ENCODE data around the gene COG2.
"Not testable (repeated sequence)": the region's sequence is repeated elsewhere in the genome, so short reads cannot be mapped to it uniquely, and the experiment has no call there.

COG2 gene

DNA sequence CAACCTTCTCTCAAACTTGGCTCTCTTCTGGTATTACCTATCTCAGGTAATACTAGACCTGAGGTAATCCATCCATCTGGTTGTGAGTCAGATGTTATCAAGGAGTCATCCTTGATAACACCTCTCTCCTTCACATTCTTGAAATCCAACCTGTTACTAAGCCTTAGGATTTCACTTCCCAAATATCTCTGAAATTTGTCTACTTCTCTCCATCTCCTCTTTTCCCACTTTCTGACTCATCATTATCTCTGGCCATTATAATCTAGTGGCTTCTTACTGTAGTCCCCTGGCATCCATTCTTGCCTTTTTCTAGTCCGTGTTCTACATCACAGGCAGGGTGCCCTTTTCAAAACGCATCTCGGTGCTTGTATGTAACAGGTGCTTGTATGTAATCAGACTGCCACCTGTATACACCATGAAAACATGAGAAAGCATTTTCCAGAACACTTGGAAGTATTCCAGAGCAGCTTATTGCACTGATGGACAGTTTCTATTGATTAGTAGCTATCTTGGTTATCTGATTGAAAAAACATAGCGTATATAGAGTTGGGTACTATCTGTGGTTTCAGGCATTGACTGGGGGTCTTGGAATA, 4.5 kb downstream of the COG2 start:
- no peaks in the 10 kb centered on the region for H3K27me3 ChIP-seq
- H3K9me3 ChIP-seq = no peaks in the 10 kb centered on the region
- DNase-seq = no peak
- intact Hi-C loops (cut with DNase I; ENCODE audit: low total_unique reads) = no loop called here
- no peak overlapping the region for H3K4me3 ChIP-seq
- TF ChIP-seq, protein P1, sequence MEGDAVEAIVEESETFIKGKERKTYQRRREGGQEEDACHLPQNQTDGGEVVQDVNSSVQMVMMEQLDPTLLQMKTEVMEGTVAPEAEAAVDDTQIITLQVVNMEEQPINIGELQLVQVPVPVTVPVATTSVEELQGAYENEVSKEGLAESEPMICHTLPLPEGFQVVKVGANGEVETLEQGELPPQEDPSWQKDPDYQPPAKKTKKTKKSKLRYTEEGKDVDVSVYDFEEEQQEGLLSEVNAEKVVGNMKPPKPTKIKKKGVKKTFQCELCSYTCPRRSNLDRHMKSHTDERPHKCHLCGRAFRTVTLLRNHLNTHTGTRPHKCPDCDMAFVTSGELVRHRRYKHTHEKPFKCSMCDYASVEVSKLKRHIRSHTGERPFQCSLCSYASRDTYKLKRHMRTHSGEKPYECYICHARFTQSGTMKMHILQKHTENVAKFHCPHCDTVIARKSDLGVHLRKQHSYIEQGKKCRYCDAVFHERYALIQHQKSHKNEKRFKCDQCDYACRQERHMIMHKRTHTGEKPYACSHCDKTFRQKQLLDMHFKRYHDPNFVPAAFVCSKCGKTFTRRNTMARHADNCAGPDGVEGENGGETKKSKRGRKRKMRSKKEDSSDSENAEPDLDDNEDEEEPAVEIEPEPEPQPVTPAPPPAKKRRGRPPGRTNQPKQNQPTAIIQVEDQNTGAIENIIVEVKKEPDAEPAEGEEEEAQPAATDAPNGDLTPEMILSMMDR (IDR thresholded peaks at IDR 0.05) = no peak
- no peak overlapping the region for H3K27ac ChIP-seq
- peaks cover 0 to 4% (median 0%) of the 10 kb centered on the region in 3 donors for H3K36me3 ChIP-seq
- H3K4me1 ChIP-seq = peaks cover 0 to 32% (median 23%) of the 10 kb centered on the region in 4 donors

DNA sequence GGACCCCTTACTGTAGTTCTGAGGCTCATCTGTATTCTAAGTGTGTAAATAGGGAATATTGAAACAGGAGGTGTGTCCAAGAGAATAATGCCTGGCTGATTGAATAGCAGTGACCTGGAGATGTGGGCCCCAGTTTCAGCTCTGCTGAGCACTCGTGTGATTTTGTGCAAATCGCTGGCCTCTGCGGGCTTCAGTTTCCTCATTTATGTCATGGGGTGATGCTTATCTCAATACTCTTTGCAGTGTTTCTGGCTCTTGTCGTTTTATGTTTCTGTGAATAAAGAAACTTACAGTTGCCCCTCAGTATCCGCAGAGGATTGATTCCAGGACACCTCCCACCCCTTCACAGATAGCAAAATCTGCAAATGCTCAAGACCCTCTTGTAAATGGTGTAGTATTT, 5.0 kb downstream of the COG2 start:
- H3K9me3 ChIP-seq = no peaks in the 10 kb centered on the region
- H3K27ac ChIP-seq = no peak overlapping the region
- H3K36me3 ChIP-seq = peaks cover 0 to 4% (median 0%) of the 10 kb centered on the region in 3 donors
- TF ChIP-seq, protein P1 (IDR thresholded peaks at IDR 0.05) = no peak
- peaks cover 0 to 29% (median 22%) of the 10 kb centered on the region in 4 donors for H3K4me1 ChIP-seq
- no peaks in the 10 kb centered on the region for H3K27me3 ChIP-seq
- intact Hi-C loops (cut with DNase I; ENCODE audit: low total_unique reads) = no loop called here
- no peak for DNase-seq
- H3K4me3 ChIP-seq = no peak overlapping the region

DNA sequence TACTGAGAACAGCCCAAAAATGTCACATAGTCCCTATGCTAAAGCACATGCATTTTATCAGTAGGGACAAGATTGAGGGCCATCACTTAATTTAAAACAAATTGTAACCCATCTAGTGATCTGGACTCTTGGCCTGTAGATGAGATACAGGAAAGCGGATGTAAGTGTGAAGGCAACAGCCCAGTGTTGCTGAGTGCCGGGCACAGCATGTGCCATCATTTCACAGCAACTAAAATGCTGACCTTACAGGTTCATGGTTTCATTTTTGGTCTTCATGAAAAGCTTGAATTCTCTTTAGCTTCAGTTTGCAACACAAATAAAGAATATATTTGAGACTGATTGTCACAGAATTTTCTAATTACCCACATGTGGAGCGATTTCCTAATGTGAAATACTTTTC, 5.8 kb downstream of the COG2 start:
- intact Hi-C loops (cut with DNase I; ENCODE audit: low total_unique reads) = no loop called here
- H3K4me1 ChIP-seq = peaks cover 0 to 25% (median 19%) of the 10 kb centered on the region in 4 donors
- no peaks in the 10 kb centered on the region for H3K27me3 ChIP-seq
- TF ChIP-seq, protein P1 (IDR thresholded peaks at IDR 0.05) = no peak
- no peak for DNase-seq
- peaks cover 0 to 4% (median 0%) of the 10 kb centered on the region in 3 donors for H3K36me3 ChIP-seq
- H3K9me3 ChIP-seq = no peaks in the 10 kb centered on the region
- H3K4me3 ChIP-seq = no peak overlapping the region
- H3K27ac ChIP-seq = no peak overlapping the region

DNA sequence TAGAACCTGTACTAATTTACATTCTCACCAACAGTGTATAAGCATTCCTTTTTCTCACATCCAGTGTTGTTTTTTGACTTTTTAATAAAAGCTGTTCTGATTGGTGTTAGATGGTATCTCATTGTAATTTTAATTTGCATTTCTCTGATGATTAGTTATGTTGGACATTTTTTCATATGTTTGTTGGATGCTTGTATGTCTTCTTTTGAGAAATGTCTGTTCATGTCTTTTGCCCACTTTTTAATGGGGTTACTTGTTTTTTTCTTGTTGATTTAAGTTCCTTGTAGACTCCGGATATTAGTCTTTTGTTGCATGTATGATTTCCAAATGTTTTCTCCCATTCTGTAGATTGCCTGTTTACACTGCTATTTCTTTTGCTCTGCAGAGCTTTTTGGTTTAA, 8.0 kb downstream of the COG2 start:
- no peak overlapping the region for H3K27ac ChIP-seq
- DNase-seq = no peak
- H3K4me1 ChIP-seq = peaks cover 0 to 7% (median under 1%) of the 10 kb centered on the region in 4 donors
- intact Hi-C loops (cut with DNase I; ENCODE audit: low total_unique reads) = no loop called here
- peaks cover 0 to 4% (median 0%) of the 10 kb centered on the region in 3 donors for H3K36me3 ChIP-seq
- H3K9me3 ChIP-seq = no peaks in the 10 kb centered on the region
- no peaks in the 10 kb centered on the region for H3K27me3 ChIP-seq
- TF ChIP-seq, protein P1 (IDR thresholded peaks at IDR 0.05) = no peak
- no peak overlapping the region for H3K4me3 ChIP-seq

DNA sequence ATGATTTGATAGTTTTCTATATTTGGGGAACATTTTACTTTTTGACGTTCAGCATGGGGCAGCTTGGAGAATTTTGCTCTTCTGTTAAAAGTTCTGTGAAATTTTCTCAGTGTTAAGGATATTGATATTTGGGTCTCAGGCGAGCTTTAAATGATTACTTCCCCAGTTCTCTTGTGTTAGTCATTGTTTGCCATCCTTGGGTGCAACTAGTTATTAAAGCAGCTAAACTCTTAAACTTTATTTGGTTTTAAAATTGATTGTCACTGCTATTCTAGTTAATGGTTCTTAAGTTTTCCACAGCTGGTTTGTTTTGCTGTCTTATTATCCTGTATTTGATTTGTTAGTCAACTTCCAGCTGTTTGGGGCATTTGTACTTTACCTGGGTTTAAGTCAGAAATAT, 9.0 kb downstream of the COG2 start:
- Histone ChIP-seq H3K27ac (no peak overlapping the region), H3K36me3 (peaks cover 0 to 4% (median 0%) of the 10 kb centered on the region in 3 donors), H3K27me3 (no peaks in the 10 kb centered on the region), H3K4me3 (no peak overlapping the region), H3K9me3 (no peaks in the 10 kb centered on the region), H3K4me1 (peaks cover 0 to under 1% (median 0%) of the 10 kb centered on the region in 4 donors)
- intact Hi-C loops (cut with DNase I; ENCODE audit: low total_unique reads) = no loop called here
- DNase-seq = no peak
- TF ChIP-seq, protein P1 (IDR thresholded peaks at IDR 0.05) = no peak

DNA sequence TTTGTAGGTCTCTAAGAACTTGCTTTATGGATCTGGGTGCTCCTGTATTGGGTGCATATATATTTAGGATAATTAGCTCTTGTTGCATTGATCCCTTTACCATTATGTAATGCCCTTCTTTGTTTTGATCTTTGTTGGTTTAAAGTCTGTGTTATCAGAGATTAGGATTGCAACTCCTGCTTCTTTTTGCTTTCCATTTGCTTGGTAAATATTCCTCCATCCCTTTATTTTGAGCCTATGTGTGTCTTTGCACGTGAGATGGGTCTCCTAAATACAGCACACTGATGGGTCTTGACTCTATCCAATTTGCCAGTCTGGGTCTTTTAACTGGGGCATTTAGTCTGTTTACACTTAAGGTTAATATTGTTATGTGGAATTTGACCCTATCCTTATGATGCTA, 14.4 kb downstream of the COG2 start:
- H3K4me3 ChIP-seq; H3K27ac ChIP-seq; intact Hi-C loops (cut with DNase I; ENCODE audit: low total_unique reads); H3K4me1 ChIP-seq; DNase-seq; H3K9me3 ChIP-seq; H3K27me3 ChIP-seq: not testable (repeated sequence)
- H3K36me3 ChIP-seq = peaks cover 13 to 34% (median 30%) of the 10 kb centered on the region in 3 donors

DNA sequence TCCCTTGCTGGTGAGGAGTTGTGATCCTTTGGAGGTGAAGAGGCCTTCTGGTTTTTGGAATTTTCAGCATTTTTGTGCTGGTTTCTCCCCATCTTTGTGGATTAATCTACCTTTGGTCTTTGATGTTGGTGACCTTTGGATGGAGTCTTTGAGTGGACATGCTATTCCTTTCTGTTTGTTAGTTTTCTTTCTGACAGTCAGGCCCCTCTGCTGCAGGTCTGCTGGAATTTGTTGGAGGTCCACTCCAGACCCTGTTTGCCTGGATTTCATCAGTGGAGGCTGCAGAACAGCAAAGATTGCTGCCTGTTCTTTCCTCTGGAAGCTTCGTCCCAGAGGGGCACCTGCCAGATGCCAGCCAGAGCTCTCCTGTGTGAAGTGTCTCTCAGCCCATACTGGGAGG, 15.8 kb downstream of the COG2 start:
- H3K4me3 ChIP-seq; DNase-seq; H3K4me1 ChIP-seq; H3K9me3 ChIP-seq; intact Hi-C loops (cut with DNase I; ENCODE audit: low total_unique reads); H3K27me3 ChIP-seq; H3K27ac ChIP-seq: not testable (repeated sequence)
- H3K36me3 ChIP-seq = peaks cover 13 to 37% (median 35%) of the 10 kb centered on the region in 3 donors
